Stimulated activated CD4-positive, alpha-beta T cell treated with anti-CD3 and anti-CD28 coated beads, Interleukin-1b, Interleukin-23, amount 100 ng/mL, for 48 hours (primary cell): ENCODE results near the gene HACL1.
"Not testable (repeated sequence)": the region's sequence is repeated elsewhere in the genome, so short reads cannot be mapped to it uniquely, and the experiment has no call there.

ENCODE experiments used
- DNase-seq: peaks from one replicate; pipeline ENCODE4 v3.0.0-alpha.2; 2020

HACL1 gene

GRCh38 chr3:15629860-15630597 is 28.7 kb upstream of the HACL1 start:
- DNase-seq, result peak; percentile 63

- DNase-seq, result no peak
Measured at GRCh38 chr3:15628967-15629366, 27.6 kb upstream of the HACL1 start.

GRCh38 chr3:15623535-15624440 is 22.4 kb upstream of the HACL1 start:
- DNase-seq, result no peak

- not testable (repeated sequence) for DNase-seq
Measured at GRCh38 chr3:15619659-15620464, 18.5 kb upstream of the HACL1 start.

GRCh38 chr3:15616053-15616452 is 14.7 kb upstream of the HACL1 start:
- no peak for DNase-seq

GRCh38 chr3:15614958-15615357 is 13.6 kb upstream of the HACL1 start:
- no peak for DNase-seq

- DNase-seq, result no peak
Measured at GRCh38 chr3:15612001-15612400, 10.6 kb upstream of the HACL1 start.

- DNase-seq, result no peak
Measured at GRCh38 chr3:15611018-15611417, 9.6 kb upstream of the HACL1 start.

GRCh38 chr3:15610082-15610759 is 8.9 kb upstream of the HACL1 start:
- no peak for DNase-seq

GRCh38 chr3:15606434-15606891 is 5.1 kb upstream of the HACL1 start:
- no peak for DNase-seq

GRCh38 chr3:15604584-15604983 is 3.2 kb upstream of the HACL1 start:
- DNase-seq, result not testable (repeated sequence)

- DNase-seq, result not testable (repeated sequence)
Measured at GRCh38 chr3:15602816-15603215, 1.4 kb upstream of the HACL1 start.

- no peak for DNase-seq
Measured at GRCh38 chr3:15602146-15602536, 772 bp upstream of the HACL1 start.

- DNase-seq, result no peak
Measured at GRCh38 chr3:15601046-15601398, 347 bp downstream of the HACL1 start.

- no peak for DNase-seq
Measured at GRCh38 chr3:15595955-15596354, 5.4 kb downstream of the HACL1 start.

- no peak for DNase-seq
Measured at GRCh38 chr3:15592968-15593367, 8.4 kb downstream of the HACL1 start.

GRCh38 chr3:15591928-15592327 is 9.4 kb downstream of the HACL1 start:
- no peak for DNase-seq

GRCh38 chr3:15591242-15591641 is 10.1 kb downstream of the HACL1 start:
- no peak for DNase-seq

GRCh38 chr3:15585111-15585845 is 16.1 kb downstream of the HACL1 start:
- DNase-seq, result no peak

- no peak for DNase-seq
Measured at GRCh38 chr3:15581471-15582394, 19.6 kb downstream of the HACL1 start.

GRCh38 chr3:15579051-15579450 is 22.3 kb downstream of the HACL1 start:
- no peak for DNase-seq
